Measurements from ENCODE around the gene DDX25.

The DDX25 gene

GRCh38 chr11:125935618-125936199 is 31.4 kb downstream of the DDX25 start:
- no peak for DNase-seq (ENCODE audit: low read depth, low spot score)

GRCh38 chr11:125938418-125938817 is 34.1 kb downstream of the DDX25 start:
- no peak for DNase-seq (ENCODE audit: low read depth, low spot score)

GRCh38 chr11:125939081-125939521 is 34.8 kb downstream of the DDX25 start:
- DNase-seq (ENCODE audit: low read depth, low spot score) = no peak

- DNase-seq (ENCODE audit: low read depth, low spot score) = no peak
Observed at GRCh38 chr11:125940145-125940544, 35.8 kb downstream of the DDX25 start.

- DNase-seq (ENCODE audit: low read depth, low spot score) = no peak
Observed at GRCh38 chr11:125941267-125941618, 36.9 kb downstream of the DDX25 start.

- DNase-seq (ENCODE audit: low read depth, low spot score) = peak; percentile 9
Observed at GRCh38 chr11:125941619-125942611, 37.6 kb downstream of the DDX25 start.

GRCh38 chr11:125942771-125943428 is 38.6 kb downstream of the DDX25 start:
- no peak for DNase-seq (ENCODE audit: low read depth, low spot score)

GRCh38 chr11:125943661-125944349 is 39.5 kb downstream of the DDX25 start:
- DNase-seq (ENCODE audit: low read depth, low spot score) = no peak

- DNase-seq (ENCODE audit: low read depth, low spot score) = no peak
Observed at GRCh38 chr11:125944350-125945010, 40.2 kb downstream of the DDX25 start.

GRCh38 chr11:125945011-125945796 is 40.9 kb downstream of the DDX25 start:
- DNase-seq (ENCODE audit: low read depth, low spot score) = no peak

- DNase-seq (ENCODE audit: low read depth, low spot score) = no peak
Observed at GRCh38 chr11:125945797-125946520, 41.7 kb downstream of the DDX25 start, which contains the start of gene VSIG10L2. Gene VSIG10L2, plus strand, starts transcription at chr11:125946044. Its CDS starts 12 bp downstream, at chr11:125946056.

- DNase-seq (ENCODE audit: low read depth, low spot score) = no peak
Observed at GRCh38 chr11:125946712-125947418, 42.6 kb downstream of the DDX25 start.

GRCh38 chr11:125947419-125948277 is 43.3 kb downstream of the DDX25 start:
- DNase-seq (ENCODE audit: low read depth, low spot score) = no peak

- DNase-seq (ENCODE audit: low read depth, low spot score) = no peak
Observed at GRCh38 chr11:125948278-125949051, 44.2 kb downstream of the DDX25 start.

- no peak for DNase-seq (ENCODE audit: low read depth, low spot score)
Observed at GRCh38 chr11:125949271-125950177, 45.2 kb downstream of the DDX25 start.

- no peak for DNase-seq (ENCODE audit: low read depth, low spot score)
Observed at GRCh38 chr11:125950178-125950490, 45.8 kb downstream of the DDX25 start.
